Smooth muscle cell (in vitro differentiated cells): ENCODE results near the gene KDM2B. TPM values are rescaled to one million over a fixed set of nuclear protein-coding genes. Genes with fewer than 3 reads are reported as not detected.

Experiments used
- DNase-seq: peaks from one replicate; lab custom pipeline; 2025; ENCODE audit not compliant: unreplicated experiment; lab: John Stamatoyannopoulos, UW
- H2AFZ ChIP-seq: fragments of 200-600 bp; sonication (generic); 2 replicates; pipeline ENCODE4 v1.6.0; 2016; ENCODE audit warnings: antibody characterized with exemption, low read depth, mild to moderate bottlenecking
- H3F3A ChIP-seq: fragments of 200-600 bp; sonication (generic); 2 replicates; pipeline ENCODE4 v1.6.0; 2017; ENCODE audit warnings: antibody characterized with exemption, low read depth
- H3K27ac ChIP-seq: fragments of 200-600 bp; sonication (generic); 2 replicates; pipeline ENCODE4 v1.5.1; 2016; ENCODE audit warnings: low read depth, mild to moderate bottlenecking
- H3K27me3 ChIP-seq: fragments of 200-600 bp; sonication (generic); 2 replicates; pipeline ENCODE4 v1.6.1; 2016; ENCODE audit warnings: low read depth, mild to moderate bottlenecking
- H3K36me3 ChIP-seq: fragments of 200-600 bp; sonication (generic); 2 replicates; pipeline ENCODE4 v1.5.1; 2016; ENCODE audit warnings: low read depth
- H3K4me1 ChIP-seq: fragments of 200-600 bp; sonication (generic); 2 replicates; pipeline ENCODE4 v1.5.1; 2016; ENCODE audit warnings: low read depth
- H3K4me2 ChIP-seq: fragments of 200-600 bp; sonication (generic); 2 replicates; pipeline ENCODE4 v1.6.0; 2016; ENCODE audit warnings: mild to moderate bottlenecking
- H3K4me3 ChIP-seq: fragments of 200-600 bp; sonication (generic); 2 replicates; pipeline ENCODE4 v1.5.1; 2016; ENCODE audit warnings: mild to moderate bottlenecking
- H3K79me2 ChIP-seq: fragments of 200-600 bp; sonication (generic); 2 replicates; pipeline ENCODE4 v1.6.0; 2016; ENCODE audit warnings: low read depth, mild to moderate bottlenecking
- H3K9ac ChIP-seq: fragments of 200-600 bp; sonication (generic); 2 replicates; pipeline ENCODE4 v1.6.0; 2016; ENCODE audit warnings: low read depth
- H3K9me3 ChIP-seq: fragments of 200-600 bp; sonication (generic); replicated peaks from 2 replicates; pipeline ENCODE4 v1.5.1; 2016; ENCODE audit warnings: low read depth
- H4K20me1 ChIP-seq: fragments of 200-600 bp; sonication (generic); 2 replicates; pipeline ENCODE4 v1.6.0; 2016; ENCODE audit warnings: low read depth
- WGBS: methylation state at CpG from one replicate; pipeline ENCODE4 v1.1.7; 2016; ENCODE audit warnings: low lambda C conversion rate; 5-methylcytosine and 5-hydroxymethylcytosine counted together
- polyA plus RNA-seq: library from polyadenylated mRNA; unstranded; fragments of >200 nt; fragmentation: Nextera tagmentation; extraction: Ambion mirVana; gene quantifications from 2 replicates; pipeline ENCODE4 v1.2.1, GENCODE V29; 2016
- total RNA-seq: library from RNA; depleted of rRNA; stranded (reverse); fragments of >200 nt; gene quantifications from 2 replicates; pipeline ENCODE4 v1.2.3, GENCODE V29; 2014
- TF ChIP-seq, protein P1 (sequence below): fragments of 200-600 bp; sonication (generic); IDR thresholded peaks from 2 replicates; pipeline ENCODE4 v1.5.1; 2017; ENCODE audit warnings: borderline replicate concordance, mild to moderate bottlenecking, antibody characterized with exemption; ENCODE audit not compliant: insufficient read depth, poor library complexity, severe bottlenecking

KDM2B gene
- total and polyA plus RNA-seq, 2 experiments from 2014 or later = 16.3 to 34.9 TPM

DNA sequence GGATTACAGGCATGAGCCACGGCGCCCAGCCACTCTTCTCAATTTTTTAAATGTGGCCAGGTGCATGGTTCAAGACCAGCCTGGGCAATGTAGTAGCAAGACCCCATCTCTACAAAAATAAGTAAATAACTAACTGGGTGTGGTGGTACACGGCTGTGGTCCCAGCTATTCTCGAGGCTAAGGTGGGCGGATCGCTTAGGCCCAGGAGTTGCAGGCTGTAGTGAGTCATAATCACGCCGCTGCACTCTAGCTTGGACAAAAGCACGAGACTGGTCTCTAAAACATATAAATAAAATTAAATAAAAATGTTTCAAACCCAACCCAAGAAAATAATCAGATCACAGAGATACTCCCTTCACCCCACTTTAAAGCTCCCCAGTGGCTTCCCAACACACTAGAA, 8.9 kb downstream of the KDM2B start:
- Histone ChIP-seq H3K4me2 (no peak overlapping the region), H3K27ac (no peak overlapping the region), H3K36me3 (no peaks in the 10 kb centered on the region), H3K4me1 (peaks cover 24% of the 10 kb centered on the region), H3F3A (peaks cover 3% of the 10 kb centered on the region), H3K4me3 (no peak overlapping the region), H3K9ac (no peak overlapping the region), H3K9me3 (no peaks in the 10 kb centered on the region), H3K79me2 (no peaks in the 10 kb centered on the region), H2AFZ (no peak overlapping the region), H3K27me3 (no peaks in the 10 kb centered on the region), H4K20me1 (no peaks in the 10 kb centered on the region)
- TF ChIP-seq, protein P1, sequence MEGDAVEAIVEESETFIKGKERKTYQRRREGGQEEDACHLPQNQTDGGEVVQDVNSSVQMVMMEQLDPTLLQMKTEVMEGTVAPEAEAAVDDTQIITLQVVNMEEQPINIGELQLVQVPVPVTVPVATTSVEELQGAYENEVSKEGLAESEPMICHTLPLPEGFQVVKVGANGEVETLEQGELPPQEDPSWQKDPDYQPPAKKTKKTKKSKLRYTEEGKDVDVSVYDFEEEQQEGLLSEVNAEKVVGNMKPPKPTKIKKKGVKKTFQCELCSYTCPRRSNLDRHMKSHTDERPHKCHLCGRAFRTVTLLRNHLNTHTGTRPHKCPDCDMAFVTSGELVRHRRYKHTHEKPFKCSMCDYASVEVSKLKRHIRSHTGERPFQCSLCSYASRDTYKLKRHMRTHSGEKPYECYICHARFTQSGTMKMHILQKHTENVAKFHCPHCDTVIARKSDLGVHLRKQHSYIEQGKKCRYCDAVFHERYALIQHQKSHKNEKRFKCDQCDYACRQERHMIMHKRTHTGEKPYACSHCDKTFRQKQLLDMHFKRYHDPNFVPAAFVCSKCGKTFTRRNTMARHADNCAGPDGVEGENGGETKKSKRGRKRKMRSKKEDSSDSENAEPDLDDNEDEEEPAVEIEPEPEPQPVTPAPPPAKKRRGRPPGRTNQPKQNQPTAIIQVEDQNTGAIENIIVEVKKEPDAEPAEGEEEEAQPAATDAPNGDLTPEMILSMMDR = no peak
- DNase-seq = no peak
- WGBS = 71% methylated on average over 9 of the region's 9 CpGs

DNA sequence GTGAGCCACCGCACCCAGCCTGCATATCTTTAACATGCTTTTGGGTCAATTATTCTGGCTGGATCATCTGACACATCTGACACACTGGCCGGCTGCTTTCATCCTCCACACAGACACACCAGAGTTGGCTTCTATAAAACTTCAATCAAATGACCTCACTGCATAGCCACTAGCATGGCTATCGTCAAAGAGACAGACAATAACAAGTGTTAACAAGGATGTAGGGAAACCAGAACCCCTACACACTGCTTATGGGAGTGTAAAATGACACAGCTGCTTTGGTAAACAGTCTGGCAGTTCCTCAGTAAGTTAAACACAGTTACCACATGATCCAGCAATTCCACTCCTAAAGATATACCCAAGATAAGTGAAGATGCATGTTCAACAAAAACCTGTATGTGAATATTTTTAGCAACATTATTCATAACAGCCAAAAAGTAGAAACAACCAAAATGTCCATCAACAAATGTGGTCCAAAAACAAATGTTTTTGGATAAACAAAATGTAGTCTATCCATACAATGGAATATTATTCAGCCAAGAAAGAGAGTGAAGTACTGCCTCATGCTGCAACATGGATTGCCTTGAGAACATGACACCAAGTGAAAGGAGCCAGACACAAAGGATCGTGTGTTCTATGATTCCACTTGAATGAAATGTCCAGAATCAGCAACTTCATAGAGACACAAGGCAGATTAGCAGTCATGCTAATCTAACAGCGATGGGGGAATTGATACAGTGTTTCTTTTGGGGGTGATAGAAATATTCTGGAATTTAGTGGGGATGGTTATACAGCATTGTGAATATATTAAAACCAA, 10.1 kb downstream of the KDM2B start:
- H2AFZ ChIP-seq = no peak overlapping the region
- TF ChIP-seq, protein P1 = no peak
- no peaks in the 10 kb centered on the region for H4K20me1 ChIP-seq
- H3K27ac ChIP-seq = no peak overlapping the region
- H3K4me3 ChIP-seq = no peak overlapping the region
- H3K27me3 ChIP-seq = no peaks in the 10 kb centered on the region
- peaks cover 12% of the 10 kb centered on the region for H3K4me1 ChIP-seq
- H3K9ac ChIP-seq = no peak overlapping the region
- no peaks in the 10 kb centered on the region for H3K9me3 ChIP-seq
- 41% methylated on average over 5 of the region's 5 CpGs for WGBS
- DNase-seq = no peak
- no peaks in the 10 kb centered on the region for H3K79me2 ChIP-seq
- no peak overlapping the region for H3K4me2 ChIP-seq
- no peaks in the 10 kb centered on the region for H3F3A ChIP-seq
- no peaks in the 10 kb centered on the region for H3K36me3 ChIP-seq

DNA sequence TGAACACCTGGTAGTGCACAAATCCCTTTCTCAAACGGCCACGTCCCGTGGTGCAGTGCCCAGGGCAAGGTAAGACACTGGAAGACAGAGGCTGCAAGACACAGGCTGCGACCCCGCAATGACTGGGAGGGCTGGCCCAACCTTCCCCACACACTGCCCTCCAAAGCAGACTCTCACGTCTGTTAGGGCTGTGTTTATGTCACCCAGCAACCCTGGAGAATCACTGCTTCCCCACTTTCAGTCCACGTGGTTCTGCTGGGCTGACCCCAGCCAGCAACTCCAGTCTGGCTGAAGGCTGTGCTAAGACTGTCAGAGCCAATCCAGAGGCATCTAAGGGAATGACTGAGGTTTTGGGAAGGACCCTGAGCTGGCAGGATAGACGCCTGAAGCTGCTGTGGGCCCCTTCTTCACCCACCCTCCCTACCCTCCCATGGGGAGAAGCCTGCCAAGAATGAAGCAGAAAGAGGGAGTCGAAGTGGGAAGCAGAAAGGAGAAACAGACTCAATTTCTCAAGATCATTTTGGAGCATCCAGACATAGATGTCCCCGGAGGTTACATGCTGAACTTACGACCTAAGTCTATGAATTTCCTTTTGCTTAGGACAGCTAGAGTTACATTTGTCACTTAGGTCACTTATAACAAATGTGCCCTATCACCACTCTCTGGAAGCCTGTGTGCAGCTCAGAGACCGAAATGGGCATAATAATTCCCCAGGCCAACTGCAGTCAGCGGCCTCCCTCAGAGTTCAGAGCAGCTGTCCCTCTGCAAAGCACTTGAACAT, 11.7 kb downstream of the KDM2B start:
- H3K36me3 ChIP-seq = no peaks in the 10 kb centered on the region
- no peak overlapping the region for H3K9ac ChIP-seq
- TF ChIP-seq, protein P1 = no peak
- no peaks in the 10 kb centered on the region for H3K4me1 ChIP-seq
- no peak overlapping the region for H3K27ac ChIP-seq
- H2AFZ ChIP-seq = no peak overlapping the region
- H4K20me1 ChIP-seq = no peaks in the 10 kb centered on the region
- H3K4me2 ChIP-seq = no peak overlapping the region
- no peak for DNase-seq
- WGBS = 75% methylated on average over 13 of the region's 13 CpGs
- no peaks in the 10 kb centered on the region for H3F3A ChIP-seq
- H3K79me2 ChIP-seq = no peaks in the 10 kb centered on the region
- no peak overlapping the region for H3K4me3 ChIP-seq
- H3K27me3 ChIP-seq = no peaks in the 10 kb centered on the region
- no peaks in the 10 kb centered on the region for H3K9me3 ChIP-seq
